GM21423 (cell line): ENCODE measurements around the gene CYBRD1.

Source experiments
- ATAC-seq: cut with Tn5 transposase; IDR thresholded peaks from one replicate; pipeline ENCODE4 v1.9.1; 2021; ENCODE audit warnings: mild to moderate bottlenecking, moderate library complexity; ENCODE audit not compliant: unreplicated experiment

The CYBRD1 gene

GRCh38 chr2:171598713-171599319, 76.5 kb downstream of the CYBRD1 start:
- peak; percentile 85 for ATAC-seq

DNA sequence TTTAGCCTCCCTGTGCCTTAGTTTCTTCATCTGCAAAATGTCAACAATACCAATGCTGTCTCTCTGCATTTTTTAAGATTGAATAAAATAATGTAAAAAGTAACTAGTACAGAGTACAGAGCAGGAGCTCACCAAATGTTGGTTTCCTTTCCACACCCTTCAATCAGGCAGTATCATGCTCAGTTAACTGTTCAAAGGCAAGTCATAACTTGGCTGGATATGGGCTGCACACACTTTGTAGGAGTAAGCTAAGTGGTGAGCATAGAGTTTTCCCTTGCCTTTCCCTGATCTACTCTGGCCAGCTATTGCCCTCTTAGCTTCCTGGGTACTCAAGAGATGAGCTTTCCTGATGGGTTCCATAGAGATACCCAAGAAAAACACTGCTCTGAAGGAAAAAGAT, 77.9 kb downstream of the CYBRD1 start:
- no peak for ATAC-seq

DNA sequence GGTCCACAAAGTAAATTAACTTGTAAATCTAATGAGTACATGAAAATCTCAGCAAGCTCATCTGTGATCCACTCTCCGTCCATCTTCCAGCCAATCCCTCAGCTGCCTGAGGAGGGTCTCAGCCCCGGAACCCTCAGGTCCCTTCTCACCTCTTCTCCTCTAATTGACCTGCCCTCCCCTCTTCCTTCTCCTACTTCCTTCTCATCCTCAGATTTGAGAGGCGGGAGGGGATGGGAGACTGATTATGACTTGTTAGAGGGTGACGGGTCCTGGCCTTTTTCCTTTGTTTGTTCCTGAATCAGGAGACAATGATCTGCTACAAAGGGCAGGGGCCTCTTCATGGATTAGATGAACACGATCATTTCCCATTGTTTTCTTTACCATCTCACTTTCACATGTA, 80.1 kb downstream of the CYBRD1 start:
- no peak for ATAC-seq
